HPDE6-E6E7 (cell line): ENCODE results near the gene IL18RAP.

Experiments
- DNase-seq: peaks from one replicate; pipeline ENCODE4 v3.0.0; 2011; ENCODE audit warnings: missing footprints; ENCODE audit errors: extremely low spot score

IL18RAP gene

GRCh38 chr2:102455061-102455670 lies 32.2 kb downstream of the IL18RAP start:
- no peak for DNase-seq

- DNase-seq, result no peak
Measured at GRCh38 chr2:102460467-102460866, 37.5 kb downstream of the IL18RAP start.

- DNase-seq, result no peak
Measured at GRCh38 chr2:102461188-102461587, 38.2 kb downstream of the IL18RAP start.

DNA sequence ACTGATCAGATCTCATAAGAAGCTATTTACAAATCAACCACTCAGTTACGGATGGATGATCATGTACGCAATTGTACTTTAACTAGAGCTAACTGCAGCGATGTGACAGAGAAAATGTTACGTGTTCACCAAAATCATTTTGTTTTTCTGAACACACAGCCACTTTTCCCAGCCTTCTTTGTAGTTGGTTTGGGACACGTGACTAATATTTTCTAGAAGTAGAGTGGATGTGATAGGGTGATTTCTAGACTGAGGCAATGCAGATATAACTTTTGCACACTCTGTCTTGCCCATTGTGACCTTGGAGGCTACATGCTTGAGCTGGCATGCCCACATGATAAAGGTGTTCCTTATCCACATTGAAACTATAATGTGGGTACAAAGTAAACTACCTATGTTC lies 40.2 kb downstream of the IL18RAP start:
- DNase-seq, result no peak

GRCh38 chr2:102470168-102470567 lies 47.2 kb downstream of the IL18RAP start:
- no peak for DNase-seq

DNA sequence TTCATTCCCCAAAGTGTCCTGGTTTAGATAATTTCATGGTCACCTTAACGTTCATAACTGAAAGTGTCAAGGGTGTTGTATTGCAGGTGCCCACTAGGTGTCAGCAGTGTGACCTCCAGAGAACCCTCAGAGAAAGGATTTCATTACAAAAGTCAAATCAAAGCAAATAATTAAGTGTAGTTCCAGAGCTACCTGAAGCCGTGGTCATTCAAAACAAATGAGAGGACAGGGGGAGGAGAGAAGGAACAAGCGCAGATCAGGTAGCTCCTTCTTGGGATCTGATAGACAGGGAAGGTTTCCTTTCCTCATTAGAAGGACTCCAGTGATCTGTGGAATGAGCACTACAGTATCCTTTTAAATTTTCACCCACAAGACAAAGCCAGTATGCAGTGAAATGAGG lies 50.1 kb downstream of the IL18RAP start, which contains the start of gene SLC9A4:
TSS of gene SLC9A4 (plus strand) at position 207 of the 400 bp plus-strand sequence. CDS start 534 bp downstream, outside the sequence.
- peak; percentile 21 for DNase-seq

DNA sequence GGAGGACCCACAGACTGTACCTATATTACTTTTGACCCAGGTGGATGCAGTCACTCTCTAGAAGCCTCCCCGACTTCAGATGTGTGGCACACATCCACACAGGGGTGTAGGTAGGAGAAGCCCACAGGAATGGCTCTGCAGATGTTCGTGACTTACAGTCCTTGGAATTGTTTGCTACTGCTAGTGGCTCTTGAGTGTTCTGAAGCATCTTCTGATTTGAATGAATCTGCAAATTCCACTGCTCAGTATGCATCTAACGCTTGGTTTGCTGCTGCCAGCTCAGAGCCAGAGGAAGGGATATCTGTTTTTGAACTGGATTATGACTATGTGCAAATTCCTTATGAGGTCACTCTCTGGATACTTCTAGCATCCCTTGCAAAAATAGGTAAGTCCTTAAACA lies 50.7 kb downstream of the IL18RAP start:
- DNase-seq, result no peak

DNA sequence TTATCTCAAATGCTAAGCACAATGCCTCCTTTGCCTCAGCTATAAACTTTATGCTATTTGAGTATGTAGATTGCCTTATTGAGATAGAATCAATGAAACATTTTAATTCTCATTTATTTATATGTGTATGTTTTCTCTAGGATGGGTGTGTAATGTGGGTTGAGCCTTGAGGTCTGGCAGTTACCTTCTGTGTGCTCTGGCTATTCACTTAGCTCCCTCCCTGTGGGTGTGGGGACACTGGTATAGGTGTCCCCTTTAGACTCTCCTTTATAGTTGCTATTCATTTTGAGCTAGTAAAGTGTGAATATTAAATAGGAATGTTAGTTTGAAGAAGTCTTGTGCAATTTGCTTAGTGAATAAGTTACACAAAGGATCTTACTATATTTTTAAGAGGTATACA lies 51.8 kb downstream of the IL18RAP start:
- no peak for DNase-seq

DNA sequence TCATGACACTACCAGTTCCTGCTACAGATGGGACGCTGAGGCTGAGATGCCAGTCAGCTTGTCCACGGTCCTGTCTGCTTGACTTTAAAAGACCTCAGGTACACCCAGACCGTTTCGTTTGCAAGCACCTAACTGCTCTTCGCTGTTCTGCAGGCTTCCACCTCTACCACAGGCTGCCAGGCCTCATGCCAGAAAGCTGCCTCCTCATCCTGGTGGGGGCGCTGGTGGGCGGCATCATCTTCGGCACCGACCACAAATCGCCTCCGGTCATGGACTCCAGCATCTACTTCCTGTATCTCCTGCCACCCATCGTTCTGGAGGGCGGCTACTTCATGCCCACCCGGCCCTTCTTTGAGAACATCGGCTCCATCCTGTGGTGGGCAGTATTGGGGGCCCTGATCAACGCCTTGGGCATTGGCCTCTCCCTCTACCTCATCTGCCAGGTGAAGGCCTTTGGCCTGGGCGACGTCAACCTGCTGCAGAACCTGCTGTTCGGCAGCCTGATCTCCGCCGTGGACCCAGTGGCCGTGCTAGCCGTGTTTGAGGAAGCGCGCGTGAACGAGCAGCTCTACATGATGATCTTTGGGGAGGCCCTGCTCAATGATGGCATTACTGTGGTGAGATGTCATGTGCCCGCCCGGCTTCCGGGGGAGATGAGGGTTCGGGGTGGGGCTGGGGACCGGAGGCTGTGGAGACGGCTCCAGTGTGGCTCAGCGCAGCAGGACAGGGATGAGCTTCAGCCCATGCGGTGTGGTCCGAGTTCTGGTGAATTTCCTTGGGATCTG lies 55.9 kb downstream of the IL18RAP start:
- no peak for DNase-seq

DNA sequence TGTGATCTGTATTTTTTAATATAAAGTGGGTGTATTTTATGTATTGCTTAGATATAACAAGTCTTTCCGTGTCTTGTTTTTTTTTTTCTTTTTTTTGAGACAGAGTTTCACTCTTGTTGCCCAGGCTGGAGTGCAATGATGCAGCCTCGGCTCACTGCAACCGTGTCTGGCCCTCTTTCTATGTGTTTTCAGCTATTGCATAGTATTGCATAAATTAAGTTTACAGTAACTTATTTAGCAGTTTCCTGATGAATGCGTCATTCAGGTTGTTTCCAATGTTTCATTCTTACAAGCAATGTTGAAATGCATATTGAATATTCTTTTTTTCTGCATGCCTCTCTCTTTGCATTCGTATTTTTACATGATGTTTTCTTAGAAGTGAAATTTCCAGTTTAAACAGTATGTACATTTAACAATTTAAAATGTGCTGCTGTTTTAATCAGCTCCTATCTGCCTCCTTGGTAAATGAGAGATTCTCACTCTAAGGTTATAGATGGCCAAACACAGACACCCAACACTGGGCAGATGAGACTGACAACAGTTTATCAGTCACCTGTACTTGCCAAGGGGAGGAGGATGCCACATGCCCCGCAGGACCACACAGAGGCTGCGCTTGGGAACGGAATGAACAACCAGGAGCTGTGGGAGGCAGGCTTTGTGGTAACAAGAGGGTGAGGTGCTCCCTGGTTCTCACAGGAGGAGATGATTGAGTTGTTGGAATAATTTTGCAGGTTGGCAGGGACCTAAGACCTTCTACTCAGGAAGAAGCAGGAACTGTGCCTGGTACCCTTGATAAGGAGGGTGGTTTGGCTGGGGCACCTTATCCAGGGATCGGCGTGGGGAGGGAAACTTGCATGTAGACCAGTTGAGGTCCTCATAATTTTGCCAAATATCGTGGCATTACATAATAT lies 57.6 kb downstream of the IL18RAP start:
- DNase-seq, result no peak

GRCh38 chr2:102481931-102482330 lies 59.0 kb downstream of the IL18RAP start:
- no peak for DNase-seq

GRCh38 chr2:102483086-102483485 lies 60.1 kb downstream of the IL18RAP start:
- no peak for DNase-seq

DNA sequence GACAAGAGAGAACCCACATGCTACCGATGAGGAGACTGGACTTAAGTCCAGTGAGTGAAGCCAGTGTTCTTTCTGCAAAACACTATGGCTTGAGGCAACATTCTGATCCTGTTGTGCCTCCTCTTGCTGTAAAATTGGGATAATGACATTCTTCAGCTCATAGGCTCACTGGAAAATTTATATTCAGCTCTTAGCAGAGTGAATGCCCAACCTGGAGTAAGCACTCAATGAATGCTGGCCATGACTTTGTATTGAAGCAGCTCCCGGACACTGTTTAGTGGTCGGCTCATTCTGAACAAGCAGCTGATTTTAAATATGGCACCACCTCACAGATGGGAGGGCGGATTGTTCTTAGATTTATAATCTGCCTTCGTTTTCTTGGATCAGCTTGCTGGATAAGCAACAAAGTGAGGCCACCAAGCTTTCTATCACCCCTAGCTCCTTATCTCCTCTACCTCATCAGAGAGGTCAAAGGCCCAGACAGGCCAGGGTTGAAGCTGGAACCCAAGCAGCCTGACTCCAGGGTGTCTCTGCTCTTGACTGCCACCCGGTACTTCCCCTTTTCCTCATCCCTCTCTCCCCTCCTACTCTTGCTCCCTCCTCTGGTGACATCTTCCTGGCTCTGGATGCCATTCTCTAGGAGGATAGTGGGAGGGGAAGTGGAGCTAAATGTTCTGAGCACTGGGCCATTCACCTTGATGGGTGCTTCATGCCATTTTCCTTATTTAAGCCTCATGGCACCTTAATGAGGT lies 61.5 kb downstream of the IL18RAP start:
- no peak for DNase-seq

GRCh38 chr2:102485147-102485785 lies 62.3 kb downstream of the IL18RAP start:
- no peak for DNase-seq

DNA sequence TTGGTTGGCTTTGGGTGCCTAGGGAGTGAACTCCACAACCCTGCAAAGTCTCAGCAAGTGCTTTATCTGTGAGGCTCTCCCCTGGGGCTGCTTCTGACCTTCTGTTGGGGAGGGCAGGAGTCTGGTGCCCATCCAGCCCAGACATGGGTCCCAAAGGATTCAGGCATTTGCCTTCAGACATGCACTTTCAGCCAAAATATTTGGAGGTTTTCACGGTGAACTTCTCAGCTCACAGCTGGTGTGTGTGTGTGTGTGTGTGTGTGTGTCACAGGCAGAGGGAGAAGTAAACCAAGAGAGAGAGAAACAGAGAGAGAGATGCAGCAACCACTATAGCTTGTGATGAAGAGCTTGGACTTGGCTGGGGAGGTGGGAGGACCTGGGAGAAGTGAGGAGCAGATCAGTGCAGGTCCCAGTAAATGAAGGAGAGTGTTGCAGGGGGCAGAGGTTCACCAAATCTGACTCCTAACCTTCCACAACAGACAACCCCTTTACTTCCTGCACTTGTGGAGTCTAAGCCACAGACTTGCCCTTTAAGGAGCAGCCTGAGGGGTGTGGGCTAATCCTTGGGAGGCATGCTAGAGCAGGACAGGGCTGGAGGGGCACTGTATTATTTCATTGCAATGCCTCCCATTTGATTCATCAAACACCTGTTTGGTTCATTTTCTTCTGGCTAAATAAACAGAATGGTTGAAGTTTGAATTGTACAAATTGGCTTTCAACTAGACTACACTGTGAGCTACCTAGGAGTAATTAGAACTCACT lies 64.2 kb downstream of the IL18RAP start:
- no peak for DNase-seq

GRCh38 chr2:102487761-102488462 lies 65.0 kb downstream of the IL18RAP start:
- peak; percentile 81 for DNase-seq

GRCh38 chr2:102489646-102490045 lies 66.7 kb downstream of the IL18RAP start:
- no peak for DNase-seq

DNA sequence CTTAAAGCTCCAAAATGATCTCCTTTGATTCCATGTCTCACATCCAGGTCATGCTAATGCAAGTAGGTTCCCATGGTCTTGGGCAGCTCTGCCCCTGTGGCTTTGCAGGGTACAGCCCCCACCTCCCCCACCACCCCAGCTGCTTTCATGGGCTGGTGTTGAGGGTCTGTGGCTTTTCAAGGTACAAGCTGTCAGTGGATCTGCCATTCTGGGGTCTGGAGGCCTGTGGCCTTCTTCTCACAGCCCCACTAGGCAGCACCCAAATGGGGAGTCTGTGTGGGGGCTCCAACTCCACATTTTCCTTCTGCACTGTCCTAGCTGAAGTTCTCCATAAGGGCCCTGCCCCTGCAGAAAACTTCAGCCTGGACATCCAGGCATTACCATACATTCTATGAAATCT lies 69.0 kb downstream of the IL18RAP start:
- no peak for DNase-seq

DNA sequence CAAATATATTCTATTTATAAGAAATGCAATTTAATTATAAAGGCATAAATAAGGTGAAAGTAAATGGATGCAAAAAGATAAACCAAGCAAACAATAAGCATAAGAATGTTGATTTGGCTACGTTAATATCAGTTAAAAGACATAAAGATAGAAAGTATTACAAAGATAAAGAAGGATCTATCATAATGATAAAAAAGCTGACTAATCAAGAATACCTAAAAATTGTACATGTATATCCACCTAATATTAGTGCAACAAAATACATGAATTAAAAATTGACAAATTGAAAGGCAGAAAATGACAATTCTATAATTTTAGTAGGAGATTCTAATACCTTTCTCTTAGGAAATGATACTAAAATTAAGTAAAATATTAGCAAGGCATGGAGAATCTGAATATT lies 71.6 kb downstream of the IL18RAP start:
- DNase-seq, result no peak

DNA sequence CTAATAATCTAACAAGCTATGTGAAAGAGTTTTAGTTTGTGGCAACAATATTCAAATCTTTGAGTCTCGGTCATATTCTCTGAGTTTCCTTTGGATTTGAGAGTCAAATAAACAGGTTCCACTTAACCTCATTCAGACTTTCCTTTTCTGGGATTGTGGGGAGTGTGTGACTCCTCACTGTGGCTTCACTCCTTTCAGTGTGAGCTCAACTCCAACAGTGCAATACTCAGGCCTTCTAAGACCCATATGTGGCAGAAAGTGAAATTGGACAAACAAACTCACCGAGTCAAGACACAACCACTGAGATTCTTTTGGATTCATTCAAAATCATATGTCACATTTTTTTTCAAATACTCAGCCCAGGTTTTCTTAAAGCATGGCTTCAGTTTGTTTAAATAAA lies 75.5 kb downstream of the IL18RAP start:
- DNase-seq, result no peak
